ENCODE measurements around the gene CDKAL1.
"Not testable (repeated sequence)": the region's sequence is repeated elsewhere in the genome, so short reads cannot be mapped to it uniquely, and the experiment has no call there.

CDKAL1 gene

DNA sequence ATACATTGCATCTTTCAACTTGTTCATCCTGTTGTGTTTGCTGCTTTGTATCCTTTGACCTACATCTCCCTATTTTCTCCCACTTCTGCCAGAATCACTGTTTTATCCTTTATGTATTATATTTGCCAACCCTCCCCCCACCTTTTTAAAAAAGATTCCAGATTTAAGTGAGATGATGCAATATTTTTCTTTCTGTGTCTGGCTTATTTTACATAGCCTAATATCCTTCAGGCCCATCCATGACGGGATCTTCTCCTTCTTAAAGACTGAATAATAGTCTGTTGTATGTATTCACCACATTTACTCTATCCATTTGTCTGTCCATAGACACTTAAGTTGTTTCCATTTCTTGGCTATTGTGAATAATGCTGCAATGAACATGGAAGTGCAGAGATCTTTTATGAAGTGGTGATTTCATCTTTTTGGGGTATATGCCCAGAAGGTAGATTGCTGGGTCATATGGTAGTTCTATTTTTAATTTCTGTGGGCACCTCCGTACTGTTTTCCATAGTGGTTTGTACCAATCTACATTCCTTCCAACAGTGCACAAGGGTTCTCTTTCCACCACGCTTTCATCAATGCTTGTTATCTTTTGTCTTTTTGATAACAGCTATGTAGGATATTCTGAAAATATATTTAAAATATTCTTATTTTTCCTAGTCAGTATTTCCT is 181.0 kb downstream of the CDKAL1 start:
- DNase-seq = no peak

DNA sequence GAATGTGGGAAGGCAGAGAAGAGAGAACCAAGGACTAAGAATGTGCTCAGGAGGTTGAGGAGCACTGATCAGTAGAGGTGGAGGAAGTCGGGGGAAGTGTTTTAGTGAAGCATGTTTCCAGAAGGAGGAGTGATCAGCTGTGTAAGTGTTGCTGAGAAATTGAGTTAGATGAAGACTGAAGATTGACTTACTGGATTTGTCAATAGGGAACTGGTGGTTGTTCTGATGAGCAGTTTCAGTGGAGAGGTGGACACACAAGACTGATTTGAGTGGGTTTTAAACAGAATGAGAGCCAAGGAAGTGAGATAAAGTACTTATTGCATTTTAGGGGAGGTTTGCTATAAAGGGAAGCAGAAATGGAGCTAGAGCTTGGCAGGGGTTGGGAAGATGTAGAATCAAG is 182.6 kb downstream of the CDKAL1 start:
- DNase-seq = no peak

DNA sequence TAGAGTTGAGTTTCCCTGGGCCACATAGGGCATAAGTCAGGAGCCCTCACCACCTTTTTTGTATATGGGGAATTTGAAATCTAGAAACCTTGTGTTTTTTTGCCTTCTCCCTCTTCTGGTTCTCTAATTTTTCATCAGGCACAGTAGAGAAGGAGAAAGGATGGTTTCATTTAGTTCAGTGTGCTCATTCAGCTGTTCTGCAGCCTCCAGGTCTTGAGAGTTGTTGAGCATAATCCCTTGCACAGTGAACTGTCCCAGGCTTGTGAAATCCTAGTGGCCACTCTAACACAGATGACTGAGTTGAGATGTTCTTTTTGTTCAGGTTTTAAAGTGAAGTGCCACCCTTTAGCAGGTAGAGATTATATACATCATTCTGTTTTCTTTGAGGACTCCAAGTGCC is 183.5 kb downstream of the CDKAL1 start:
- no peak for DNase-seq

DNA sequence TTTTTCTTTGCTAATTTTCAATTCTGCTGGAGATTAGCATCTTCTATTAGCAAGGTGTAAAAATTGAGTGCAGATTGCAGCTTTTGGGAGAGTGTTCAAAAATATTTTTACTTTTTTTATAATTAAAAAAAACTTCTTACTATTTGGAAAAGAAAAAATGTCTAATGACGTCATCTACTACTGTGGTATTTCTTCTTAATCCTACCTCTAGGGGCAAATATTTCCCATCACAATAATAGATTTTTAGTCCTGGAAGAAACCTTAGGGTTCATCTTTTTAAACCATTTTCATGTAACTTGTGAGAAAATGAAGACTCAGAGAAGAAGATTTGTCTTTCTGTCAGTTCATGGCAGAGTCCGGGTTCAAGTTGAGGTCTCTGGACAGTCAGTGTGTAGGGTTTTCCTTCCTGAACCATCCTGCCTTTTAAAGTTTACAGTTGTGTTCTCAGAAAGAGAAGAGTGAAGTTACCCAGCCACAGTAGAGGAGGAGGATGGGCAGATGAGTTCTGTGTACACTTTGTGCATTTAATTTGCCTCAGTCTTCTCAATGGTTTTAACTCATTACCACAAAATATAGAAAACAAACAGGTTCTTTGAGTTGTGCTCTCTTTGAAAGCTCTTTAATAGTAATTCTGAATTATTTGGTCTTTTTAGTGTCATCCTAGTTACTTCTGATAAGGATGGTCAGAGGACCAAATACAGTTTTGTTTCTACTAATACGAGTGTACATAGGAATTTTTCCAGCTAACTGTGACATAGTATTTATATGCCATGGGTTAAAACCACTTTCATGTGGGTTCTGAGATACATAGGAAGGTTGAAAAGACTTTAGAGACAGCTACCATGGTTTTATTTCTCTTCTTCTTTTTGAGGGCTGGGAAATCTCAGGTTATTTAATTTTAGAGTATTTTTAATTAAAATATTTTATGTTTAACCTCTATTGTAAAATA is 184.7 kb downstream of the CDKAL1 start:
- DNase-seq = no peak

DNA sequence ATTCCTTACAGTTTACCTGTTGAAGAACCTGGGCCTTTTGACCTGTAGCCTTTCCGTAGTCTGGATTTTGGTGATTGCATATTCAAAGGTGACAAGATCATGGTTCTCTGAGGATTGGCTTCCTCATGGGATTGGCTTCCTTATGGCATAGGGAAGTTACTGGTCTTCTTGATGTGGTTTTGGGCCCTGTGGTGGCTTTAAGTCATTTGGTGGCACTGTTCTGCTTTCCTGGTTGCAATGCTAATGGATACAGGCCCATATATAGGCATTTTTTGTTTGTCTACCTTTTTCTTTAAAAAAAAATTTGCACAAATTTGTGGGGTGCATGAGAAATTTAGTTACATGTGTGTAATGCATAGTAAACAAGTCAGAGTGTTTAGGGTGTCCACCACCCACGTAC is 185.7 kb downstream of the CDKAL1 start:
- DNase-seq = no peak

DNA sequence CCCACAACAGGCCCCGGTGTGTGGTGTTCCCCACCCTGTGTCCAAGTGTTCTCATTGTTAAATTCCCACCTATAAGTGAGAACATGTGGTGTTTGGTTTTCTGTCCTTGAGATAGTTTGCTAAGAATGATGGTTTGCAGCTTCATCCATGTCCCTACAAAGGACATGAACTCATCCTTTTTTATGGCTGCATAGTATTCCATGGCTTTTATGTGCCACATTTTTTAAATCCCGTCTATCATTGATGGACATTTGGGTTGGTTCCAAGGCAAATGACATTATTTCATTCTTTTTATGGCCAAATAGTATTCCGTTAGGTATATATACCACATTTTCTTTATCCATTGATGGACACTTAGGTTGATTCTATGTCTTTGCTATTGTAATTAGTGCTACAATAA is 186.9 kb downstream of the CDKAL1 start:
- not testable (repeated sequence) for DNase-seq

DNA sequence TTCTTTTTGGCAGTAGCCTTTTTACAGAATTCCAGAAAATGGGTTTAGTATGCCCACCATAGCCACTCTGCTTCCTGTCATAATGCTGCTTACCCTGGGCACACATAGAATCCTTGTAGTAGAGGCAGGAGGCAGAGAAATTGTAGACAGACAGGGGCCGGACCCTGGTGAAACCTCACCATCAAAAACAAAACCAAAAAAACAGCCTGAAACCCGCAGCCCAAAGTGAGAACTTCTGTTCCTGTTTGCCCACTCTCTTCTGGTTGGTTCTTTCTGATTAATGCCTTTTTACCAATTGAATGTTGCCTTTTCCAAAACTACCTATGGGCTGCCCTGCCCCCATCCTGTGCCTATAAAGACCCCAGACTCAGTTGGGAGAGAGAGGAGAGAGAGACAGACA is 188.2 kb downstream of the CDKAL1 start:
- DNase-seq = no peak

DNA sequence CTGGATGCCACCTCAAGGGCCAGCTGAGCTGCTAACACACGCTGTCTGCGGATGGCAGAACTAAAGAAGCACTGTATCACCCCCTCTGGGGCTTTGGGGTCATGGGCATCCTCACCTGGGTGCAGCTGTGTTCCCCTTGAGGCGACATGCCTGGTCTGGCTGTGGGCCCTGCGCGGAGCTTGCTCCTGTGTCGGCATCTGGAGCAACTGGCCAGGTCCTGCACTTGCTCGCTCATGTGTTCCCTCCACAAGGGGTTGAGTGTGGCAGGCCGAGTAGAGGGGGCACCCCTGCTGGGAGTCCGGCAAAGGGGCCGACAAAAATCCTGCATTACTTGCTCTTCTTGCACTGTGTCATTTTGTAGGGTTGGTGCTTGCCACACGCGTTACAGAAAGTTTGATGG is 189.0 kb downstream of the CDKAL1 start:
- no peak for DNase-seq

DNA sequence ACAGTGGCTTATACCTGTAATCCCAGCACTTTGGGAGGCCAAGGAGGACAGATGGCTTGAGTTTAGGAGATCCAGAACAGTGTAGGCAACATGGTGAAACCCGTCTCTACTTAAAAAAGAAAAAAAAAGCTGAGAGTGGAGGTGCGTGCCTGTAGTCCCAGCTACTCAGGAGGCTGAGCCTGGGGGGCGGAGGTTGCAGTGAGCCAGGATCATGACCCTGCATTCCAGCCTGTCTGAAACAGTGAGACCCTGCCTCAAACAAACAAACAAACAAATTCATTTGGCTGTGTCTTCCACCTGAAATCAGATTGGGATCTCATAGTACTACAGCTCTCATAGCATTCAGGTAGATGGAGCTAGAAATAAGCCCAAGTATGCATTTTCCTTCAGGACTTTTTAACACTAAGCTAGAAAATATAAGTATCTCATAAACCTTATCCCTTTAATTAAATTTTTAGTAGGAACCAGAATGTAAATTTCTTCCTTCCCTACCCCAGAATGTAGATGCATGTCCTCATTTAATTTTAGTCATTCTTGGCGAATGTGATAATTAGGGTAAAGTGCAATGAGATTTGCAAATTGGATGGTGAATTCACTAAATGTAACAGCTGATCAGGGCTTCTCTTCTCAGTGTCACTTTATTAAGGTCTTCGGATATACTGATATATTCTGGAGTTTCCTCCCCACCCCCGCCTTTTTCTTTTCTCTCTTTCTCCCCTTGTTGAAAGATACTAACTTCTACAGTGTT is 190.4 kb downstream of the CDKAL1 start:
- no peak for DNase-seq

DNA sequence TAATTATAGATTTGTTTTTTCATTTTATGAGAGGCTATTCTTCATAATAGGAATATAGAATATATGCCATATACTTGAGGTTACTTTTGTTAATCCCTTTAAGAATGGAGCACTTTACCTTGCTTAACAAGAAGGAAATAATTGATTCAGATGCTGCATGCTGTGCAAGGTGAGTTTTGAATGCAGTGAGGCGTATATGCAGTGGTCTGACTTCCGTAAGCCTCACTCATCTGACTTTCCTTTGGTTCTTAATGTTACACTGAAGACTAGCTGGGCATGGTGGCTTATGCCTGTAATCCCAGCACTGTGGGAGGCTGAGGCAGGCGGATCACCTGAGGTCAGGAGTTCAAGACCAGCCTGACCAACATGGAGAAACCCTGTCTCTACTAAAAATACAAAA is 191.0 kb downstream of the CDKAL1 start:
- DNase-seq = not testable (repeated sequence)

DNA sequence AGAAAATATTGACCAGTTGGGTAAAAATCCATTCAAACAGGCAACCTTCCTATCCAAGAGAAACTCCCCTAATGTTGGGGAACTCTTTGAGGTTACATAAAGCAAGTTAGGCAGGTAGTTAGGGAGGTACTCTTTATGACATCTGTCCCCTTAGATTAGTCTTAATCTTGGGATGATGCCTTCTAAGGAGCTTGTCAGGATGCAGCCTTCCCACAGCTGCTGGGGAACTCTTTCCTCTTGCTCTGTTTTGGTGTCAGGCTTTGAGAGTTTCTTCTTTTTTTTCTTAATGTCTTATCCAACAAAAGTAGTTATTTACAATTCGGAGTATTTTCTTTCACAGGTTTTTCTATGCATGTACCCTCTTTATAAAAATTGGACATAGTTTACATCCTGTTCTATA is 194.8 kb downstream of the CDKAL1 start:
- no peak for DNase-seq

DNA sequence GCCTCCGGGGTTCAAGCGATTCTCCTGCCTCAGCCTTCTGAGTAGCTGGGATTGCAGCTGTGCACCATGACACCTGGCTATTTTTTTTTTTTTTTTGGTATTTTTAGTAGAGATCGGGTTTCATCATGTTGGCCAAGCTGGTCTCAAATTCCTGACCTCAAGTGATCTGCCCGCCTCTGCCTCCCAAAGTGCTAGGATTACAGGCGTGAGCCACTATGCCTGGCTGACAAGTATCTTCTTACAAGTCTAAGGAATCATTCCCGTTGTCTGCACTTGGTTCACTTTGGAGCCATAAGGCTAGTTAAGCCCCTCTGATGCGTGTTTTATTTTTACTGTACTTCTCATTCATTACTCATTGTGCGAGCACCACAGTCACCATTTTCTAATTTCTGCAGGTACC is 198.1 kb downstream of the CDKAL1 start:
- not testable (repeated sequence) for DNase-seq

DNA sequence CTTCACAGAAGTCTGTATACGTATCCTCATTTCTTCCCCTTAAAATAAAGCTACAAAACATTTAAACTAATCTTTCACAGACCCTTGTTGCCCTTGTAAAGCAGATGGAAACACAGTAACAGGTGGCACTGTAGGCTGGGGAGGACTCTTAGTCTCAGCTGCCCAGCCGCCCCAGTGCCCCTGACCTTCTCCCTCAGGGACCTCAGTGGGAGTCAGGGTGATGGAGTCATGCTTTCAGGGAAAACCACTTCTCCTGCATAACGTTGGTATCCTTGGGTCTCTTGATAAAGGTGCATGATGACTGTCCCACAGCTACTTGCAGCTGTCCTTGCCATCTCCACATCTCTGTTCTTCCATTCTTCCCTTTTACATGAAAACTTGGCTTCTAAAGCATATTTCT is 198.6 kb downstream of the CDKAL1 start:
- no peak for DNase-seq

DNA sequence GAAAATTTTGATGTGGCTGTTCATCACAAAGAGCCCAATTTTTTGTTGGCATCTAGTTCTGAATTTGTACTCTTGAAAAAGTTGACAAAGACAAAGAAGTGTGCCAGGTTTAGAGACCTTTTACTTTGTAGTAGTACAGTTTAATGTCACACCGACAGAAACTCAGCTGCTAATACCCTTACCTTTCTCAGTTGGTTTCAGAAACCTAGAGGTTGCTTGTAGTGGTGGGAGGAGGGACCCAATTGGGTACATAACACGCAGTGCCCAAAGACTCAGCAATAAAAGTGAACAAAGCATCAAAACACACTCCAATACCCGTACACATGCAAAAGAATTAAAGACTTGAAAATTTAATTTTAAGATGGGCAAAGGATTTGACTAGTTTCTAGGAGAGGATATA is 203.7 kb downstream of the CDKAL1 start:
- no peak for DNase-seq

DNA sequence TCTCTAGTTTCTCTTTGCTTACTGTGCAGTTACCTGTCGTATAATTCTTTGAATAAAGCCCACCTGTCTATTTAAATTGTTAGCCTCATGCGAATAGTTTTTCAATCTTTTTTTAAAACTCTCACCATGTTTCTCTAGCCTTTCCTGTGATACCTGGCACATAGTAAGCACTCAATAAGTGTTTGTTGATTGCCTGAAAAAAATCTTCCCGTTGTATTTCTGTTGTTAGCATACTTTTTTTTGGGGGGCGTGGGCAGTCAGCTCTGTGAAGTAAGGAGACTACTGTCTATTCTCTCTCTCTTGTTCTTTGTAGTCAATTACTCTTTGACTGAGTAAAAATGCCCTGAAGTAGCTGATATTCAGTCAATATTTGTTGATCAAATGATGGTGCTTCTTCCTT is 205.8 kb downstream of the CDKAL1 start:
- no peak for DNase-seq

DNA sequence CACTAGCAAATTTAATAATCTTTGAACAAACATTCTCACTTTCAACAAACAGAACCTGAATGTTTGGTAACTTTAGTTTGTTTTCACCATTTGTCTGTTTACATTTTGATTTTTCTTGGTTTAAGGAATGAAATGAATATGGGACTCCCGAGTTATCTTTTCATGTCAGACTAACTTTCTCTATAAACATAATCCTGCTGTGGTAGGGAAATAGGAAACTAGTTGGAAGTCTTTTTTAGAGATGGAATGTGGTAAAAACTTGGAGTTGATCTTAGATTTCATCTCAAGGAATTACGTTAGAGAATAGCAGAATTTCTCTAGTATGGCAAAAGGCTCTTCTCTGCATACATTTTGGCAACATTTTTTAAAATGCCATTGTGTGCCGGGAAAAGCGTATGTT is 206.5 kb downstream of the CDKAL1 start:
- DNase-seq = no peak

DNA sequence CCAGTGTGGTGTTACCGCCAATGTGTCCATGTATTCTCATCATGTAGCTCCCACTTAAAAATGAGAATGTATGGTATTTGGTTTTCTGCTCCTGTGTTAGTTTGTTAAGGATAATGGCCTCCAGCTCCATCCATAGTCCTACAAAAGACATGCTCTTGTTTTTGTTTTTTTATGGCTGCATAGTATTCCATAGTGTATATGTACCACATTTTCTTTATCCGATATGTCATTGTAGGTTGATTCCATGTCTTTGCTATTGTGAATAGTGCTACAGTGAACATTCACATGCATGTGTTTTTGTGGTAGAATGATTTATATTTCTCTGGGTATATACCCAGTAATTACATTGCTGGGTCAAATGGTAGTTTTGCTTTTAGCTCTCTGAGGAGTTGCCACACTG is 207.2 kb downstream of the CDKAL1 start:
- DNase-seq = no peak

DNA sequence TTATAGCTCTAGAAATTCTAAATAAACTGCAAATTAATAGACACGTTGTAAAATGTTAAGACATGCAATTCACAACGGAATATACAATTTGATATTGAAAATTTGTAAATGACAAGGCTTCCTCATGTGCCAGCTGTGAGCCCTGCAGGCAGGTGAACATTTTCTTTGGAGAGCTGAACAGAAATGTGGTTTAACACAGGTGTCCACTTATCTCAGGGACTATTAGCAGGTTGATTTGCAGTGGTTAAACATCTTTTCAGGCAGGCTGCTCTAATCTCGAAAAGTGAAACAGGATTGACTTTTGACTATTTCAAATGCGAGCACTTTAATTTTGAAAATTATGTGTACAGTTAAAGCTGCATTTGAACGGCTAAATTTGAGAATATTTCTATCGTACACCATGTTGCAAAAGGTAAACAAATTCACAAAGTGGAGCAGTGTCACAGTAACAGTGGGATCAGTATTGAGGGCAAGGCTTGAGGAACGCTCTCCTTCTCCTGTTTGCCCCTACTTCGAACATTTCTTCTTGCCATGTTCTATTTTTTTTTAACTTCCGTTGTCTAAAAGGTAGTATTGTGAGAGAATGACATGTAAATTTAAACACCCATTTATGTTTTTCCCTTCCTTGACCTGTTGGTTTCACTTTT is 210.8 kb downstream of the CDKAL1 start:
- no peak for DNase-seq

DNA sequence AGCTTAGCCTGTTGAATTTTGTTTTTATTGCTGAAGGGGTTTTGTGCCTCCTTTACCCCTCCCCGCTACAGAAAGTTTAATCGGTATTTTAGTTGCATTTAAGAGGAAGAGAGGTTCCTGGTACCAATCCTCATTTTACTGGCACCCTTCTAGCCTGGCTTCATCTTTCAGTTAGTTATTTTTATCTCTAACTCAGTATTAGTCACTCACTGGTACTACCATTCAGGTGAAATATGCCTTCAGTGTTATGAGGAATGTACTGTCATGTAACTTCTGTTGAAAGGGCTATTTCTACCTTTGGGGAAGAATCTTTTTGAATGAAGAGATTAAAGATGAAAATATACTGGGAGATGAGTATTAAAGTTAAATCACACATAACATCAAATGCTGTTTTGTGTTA is 211.8 kb downstream of the CDKAL1 start:
- no peak for DNase-seq

DNA sequence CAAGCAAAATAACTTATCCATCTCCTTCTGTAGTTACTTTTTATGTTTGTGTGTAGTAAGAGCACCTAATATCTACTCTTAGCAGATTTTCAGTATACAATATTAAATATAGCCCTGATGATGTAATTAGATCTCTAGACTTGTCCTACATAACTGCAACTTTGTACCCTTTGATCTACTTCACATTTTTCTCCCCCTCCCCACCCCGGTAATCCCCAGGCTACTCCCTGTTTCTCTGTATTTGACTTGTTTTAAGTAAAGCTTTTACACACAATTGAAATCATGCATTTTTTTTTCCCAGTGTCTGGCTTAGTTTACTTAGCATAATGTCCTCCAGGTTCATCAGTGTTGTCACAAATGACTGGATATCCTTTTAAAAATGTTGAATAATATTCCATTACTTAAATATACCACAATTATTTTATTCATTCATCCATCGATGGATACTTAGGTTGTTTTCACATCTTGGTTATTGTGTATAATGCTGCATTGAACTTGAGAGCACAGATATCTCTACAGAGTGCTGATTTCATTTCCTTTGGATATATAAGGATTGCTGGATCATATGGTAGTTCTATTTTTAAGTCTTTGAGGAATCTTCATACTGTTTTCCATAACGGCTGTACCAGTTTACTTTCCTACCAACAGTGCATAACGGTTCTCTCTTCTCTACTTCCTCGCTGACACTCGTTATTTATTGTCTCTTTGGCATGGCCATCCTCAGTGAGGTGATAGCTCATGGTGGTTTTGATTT is 212.7 kb downstream of the CDKAL1 start:
- DNase-seq = no peak

DNA sequence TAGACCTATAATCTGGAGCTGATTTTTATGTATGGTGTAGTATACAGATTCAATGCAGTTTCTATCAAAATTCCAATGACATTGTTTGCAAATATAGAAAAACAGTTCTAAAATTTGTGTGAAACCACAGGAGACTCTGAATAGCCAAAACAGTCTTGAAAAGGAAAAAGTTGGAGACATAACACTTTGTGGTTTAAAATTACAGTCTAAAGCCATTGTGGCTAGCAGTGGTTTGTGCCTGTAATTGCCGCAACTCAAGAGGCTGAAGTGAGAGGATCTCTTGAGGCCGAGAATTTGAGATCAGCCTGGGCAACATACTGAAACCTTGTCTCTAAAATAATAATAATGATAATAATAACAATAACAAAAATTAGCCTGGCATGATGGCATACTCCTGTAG is 213.7 kb downstream of the CDKAL1 start:
- DNase-seq = no peak

DNA sequence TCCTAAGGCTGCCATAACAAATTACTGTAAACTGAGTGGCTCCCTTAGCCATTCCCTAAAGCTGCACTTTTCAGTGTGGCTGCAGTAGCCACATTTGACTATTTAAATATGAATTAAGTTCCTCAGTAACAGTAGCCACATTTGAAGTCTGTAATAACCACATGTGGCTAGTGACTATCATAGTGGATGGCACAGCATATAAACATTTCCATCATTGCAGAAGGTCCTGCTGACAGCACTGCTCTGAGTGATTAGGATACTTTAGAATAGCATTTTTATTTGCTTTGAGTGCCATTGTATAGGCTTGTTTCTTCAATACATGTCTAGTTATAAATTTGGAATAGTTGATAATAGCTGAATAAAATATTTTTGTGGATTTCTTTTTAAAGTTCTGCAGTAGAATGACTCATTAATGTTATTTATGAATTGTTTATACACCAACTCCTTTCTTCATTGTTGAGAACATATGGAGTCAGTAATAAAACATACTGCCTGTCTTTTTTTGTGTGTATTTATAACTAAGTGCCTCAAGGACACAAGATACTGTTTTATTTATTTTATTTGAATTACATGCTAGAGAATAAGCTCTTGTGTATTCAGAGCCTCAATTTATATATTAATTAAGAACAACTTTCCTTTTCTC is 217.2 kb downstream of the CDKAL1 start:
- DNase-seq = no peak

Data from bone marrow (tissue), 2 donors.